ENCODE data around the gene TOMM40.

DNA sequence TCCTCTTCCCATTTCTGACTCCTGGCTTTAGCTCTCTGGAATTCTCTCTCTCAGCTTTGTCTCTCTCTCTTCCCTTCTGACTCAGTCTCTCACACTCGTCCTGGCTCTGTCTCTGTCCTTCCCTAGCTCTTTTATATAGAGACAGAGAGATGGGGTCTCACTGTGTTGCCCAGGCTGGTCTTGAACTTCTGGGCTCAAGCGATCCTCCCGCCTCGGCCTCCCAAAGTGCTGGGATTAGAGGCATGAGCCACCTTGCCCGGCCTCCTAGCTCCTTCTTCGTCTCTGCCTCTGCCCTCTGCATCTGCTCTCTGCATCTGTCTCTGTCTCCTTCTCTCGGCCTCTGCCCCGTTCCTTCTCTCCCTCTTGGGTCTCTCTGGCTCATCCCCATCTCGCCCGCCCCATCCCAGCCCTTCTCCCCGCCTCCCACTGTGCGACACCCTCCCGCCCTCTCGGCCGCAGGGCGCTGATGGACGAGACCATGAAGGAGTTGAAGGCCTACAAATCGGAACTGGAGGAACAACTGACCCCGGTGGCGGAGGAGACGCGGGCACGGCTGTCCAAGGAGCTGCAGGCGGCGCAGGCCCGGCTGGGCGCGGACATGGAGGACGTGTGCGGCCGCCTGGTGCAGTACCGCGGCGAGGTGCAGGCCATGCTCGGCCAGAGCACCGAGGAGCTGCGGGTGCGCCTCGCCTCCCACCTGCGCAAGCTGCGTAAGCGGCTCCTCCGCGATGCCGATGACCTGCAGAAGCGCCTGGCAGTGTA lies 17.2 kb downstream of the TOMM40 start:
- TF ChIP-seq U2AF1 (optimal IDR thresholded peaks at IDR 0.05; ENCODE audit: low read depth, low read length) (no peak), JUND (CRISPR knock-in tag; IDR thresholded peaks at IDR 0.05) (no peak), EZH2 (conservative IDR thresholded peaks at IDR 0.05; ENCODE audit: low read depth, low read length) (no peak), GABPA (IDR thresholded peaks at IDR 0.05; ENCODE audit: low read depth, low read length) (no peak), GABPA (CRISPR knock-in tag; IDR thresholded peaks at IDR 0.05; ENCODE audit: low read depth) (no peak)

Measured in HepG2 (cell line).